ENCODE data around the gene THRB. TPM values are rescaled to one million over a fixed set of nuclear protein-coding genes. Genes with fewer than 3 reads are reported as not detected.

THRB gene
- total and polyA plus RNA-seq, 2 experiments from 2014 or later = 0.49 to 0.57 TPM

GRCh38 chr3:24450160-24450907 is 44.3 kb downstream of the THRB start:
- no peak for TF ChIP-seq CTCF (IDR thresholded peaks at IDR 0.05; ENCODE audit: low read depth, low read length)
- no peak for DNase-seq (ENCODE audit: low read depth in 1 of 2, low spot score in 1 of 2)
- no peak overlapping the region for H3K27ac ChIP-seq
- no peaks in the 10 kb centered on the region for H3K36me3 ChIP-seq
- H3K27me3 ChIP-seq = no peaks in the 10 kb centered on the region
- H3K4me3 ChIP-seq = no peak overlapping the region
- peaks cover 4% of the 10 kb centered on the region for H3K4me1 ChIP-seq (ENCODE audit: low read depth)
- no peaks in the 10 kb centered on the region for H3K9me3 ChIP-seq (ENCODE audit: low read depth)

- Histone ChIP-seq H3K36me3 (no peaks in the 10 kb centered on the region), H3K4me1 (ENCODE audit: low read depth) (peaks cover 4% of the 10 kb centered on the region), H3K27me3 (no peaks in the 10 kb centered on the region), H3K27ac (no peak overlapping the region), H3K4me3 (no peak overlapping the region), H3K9me3 (ENCODE audit: low read depth) (no peaks in the 10 kb centered on the region)
- TF ChIP-seq CTCF (IDR thresholded peaks at IDR 0.05; ENCODE audit: low read depth, low read length) = no peak
- DNase-seq (ENCODE audit: low read depth in 1 of 2, low spot score in 1 of 2) = no peak
Measured at GRCh38 chr3:24447836-24448235, 46.8 kb downstream of the THRB start.

GRCh38 chr3:24446032-24446431 is 48.6 kb downstream of the THRB start:
- Histone ChIP-seq H3K4me1 (ENCODE audit: low read depth) (peaks cover 4% of the 10 kb centered on the region), H3K27ac (no peak overlapping the region), H3K27me3 (no peaks in the 10 kb centered on the region), H3K9me3 (ENCODE audit: low read depth) (no peaks in the 10 kb centered on the region), H3K4me3 (no peak overlapping the region), H3K36me3 (no peaks in the 10 kb centered on the region)
- DNase-seq (ENCODE audit: low read depth in 1 of 2, low spot score in 1 of 2) = no peak
- no peak for TF ChIP-seq CTCF (IDR thresholded peaks at IDR 0.05; ENCODE audit: low read depth, low read length)

GRCh38 chr3:24443476-24443875 is 51.2 kb downstream of the THRB start:
- H3K4me1 ChIP-seq (ENCODE audit: low read depth) = no peaks in the 10 kb centered on the region
- TF ChIP-seq CTCF (IDR thresholded peaks at IDR 0.05; ENCODE audit: low read depth, low read length) = no peak
- no peaks in the 10 kb centered on the region for H3K36me3 ChIP-seq
- H3K9me3 ChIP-seq (ENCODE audit: low read depth) = no peaks in the 10 kb centered on the region
- H3K27ac ChIP-seq = no peak overlapping the region
- no peak for DNase-seq (ENCODE audit: low read depth in 1 of 2, low spot score in 1 of 2)
- H3K27me3 ChIP-seq = no peaks in the 10 kb centered on the region
- H3K4me3 ChIP-seq = no peak overlapping the region

- Histone ChIP-seq H3K9me3 (ENCODE audit: low read depth) (no peaks in the 10 kb centered on the region), H3K27ac (no peak overlapping the region), H3K4me1 (ENCODE audit: low read depth) (no peaks in the 10 kb centered on the region), H3K4me3 (no peak overlapping the region), H3K27me3 (no peaks in the 10 kb centered on the region), H3K36me3 (no peaks in the 10 kb centered on the region)
- no peak for DNase-seq (ENCODE audit: low read depth in 1 of 2, low spot score in 1 of 2)
- no peak for TF ChIP-seq CTCF (IDR thresholded peaks at IDR 0.05; ENCODE audit: low read depth, low read length)
Measured at GRCh38 chr3:24440760-24441464, 53.7 kb downstream of the THRB start.
